Inflammatory macrophage (primary cell): ENCODE measurements around the gene ZSCAN29.

Source experiments
- DNase-seq, 2 donors: peaks; one replicate each; pipeline ENCODE4 v3.0.0-alpha.2; 2020 to 2022

ZSCAN29 gene

DNA sequence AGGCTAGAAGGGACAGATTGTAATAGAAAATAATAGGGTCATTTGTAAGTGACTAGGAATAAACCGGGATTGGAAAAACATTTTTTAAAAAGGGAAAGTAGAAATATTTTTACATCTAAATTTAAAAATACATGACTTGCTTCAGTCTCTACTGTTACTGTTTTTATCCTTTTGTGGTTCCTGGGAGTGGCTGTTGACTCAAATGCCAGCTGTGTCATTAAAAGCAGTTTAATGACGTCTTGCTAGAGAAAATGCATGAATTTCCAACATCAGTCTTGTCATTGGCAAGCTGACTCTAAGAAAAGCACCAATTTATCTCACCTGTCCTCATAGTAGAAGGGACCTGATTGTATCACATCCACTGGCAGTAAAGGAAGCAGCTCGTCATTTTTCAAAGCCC, 23.7 kb downstream of the ZSCAN29 start:
- DNase-seq, result no peak

DNA sequence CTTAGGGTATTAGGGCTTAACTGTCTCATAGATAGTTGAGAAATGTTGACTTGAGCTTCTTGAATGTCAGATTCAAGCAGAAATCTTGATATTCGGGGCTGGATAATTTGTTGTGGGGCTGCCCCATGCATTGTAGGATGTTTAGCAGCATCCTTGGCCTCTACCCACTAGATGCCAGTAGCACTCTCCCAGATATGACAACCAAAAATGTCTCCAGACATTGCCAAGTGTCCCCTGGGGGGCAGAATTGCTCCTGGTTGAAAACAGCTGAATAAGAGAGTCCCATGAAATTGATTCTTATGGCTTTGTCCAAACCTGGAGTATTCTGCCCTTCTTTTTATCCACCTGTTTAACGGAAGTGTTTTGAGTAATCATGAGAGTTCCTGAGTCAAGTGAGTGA, 24.5 kb downstream of the ZSCAN29 start:
- DNase-seq, result no peak

DNA sequence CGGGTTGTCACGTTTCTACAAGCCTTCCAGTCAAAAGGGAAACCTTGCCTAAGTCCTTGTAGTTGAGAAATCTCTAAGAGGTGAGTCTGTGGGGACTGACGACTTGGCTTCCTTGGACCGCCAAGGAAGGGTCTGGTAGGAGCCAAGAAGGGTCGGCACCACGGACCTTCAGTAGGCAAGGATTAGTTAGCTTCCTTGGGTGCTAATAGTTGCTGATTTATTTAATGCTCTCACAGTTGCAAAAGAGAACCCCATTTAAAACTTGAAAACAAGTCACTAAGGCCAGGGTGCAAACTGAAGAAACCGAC, 40.1 kb downstream of the ZSCAN29 start:
- no peak for DNase-seq

DNA sequence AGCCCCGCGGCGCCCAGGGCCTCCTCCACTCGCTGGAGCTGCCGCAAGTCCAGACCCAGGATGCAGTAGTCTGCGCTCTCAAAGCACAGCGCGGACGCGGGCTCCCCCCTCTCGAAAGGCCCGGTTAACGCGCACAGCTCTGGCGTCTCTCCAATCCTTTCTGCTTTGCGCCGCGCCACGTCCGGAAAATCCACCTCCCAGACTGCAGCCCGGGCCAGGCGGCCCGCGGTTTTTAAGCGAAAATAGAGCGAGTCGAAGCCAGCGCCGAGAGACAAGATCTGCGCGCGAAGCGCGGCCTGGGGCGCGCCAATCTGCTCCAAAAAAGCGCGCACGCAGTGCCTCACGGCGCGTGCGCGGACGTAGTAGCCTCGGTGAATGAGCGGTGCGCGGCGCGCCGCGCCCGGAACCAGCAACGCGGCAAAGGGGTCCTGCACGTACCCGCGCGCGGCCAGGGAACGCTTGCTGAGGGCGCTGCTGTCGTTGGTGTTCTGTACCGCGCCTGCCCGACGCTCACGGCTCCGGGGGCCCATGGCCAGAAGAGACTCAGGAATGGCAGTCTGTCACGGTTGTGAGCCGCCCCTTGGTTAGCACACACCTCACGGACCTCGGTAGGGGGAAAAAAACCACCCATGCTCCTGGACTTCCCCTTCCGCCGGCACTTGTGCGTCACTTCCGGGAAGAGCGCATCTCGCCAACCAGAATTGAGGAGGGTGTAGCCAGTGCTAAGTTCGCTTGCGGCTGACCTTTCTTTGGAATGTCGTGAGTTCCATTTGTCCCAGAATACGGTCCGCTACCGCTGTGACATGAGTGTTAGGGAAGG, 40.7 kb downstream of the ZSCAN29 start, which contains the start of gene LCMT2:
Gene LCMT2 (minus strand): TSS at position 614 of the 820 bp plus-strand sequence. CDS start 84 bp downstream, at position 530.
- peak; percentile 93 for DNase-seq

DNA sequence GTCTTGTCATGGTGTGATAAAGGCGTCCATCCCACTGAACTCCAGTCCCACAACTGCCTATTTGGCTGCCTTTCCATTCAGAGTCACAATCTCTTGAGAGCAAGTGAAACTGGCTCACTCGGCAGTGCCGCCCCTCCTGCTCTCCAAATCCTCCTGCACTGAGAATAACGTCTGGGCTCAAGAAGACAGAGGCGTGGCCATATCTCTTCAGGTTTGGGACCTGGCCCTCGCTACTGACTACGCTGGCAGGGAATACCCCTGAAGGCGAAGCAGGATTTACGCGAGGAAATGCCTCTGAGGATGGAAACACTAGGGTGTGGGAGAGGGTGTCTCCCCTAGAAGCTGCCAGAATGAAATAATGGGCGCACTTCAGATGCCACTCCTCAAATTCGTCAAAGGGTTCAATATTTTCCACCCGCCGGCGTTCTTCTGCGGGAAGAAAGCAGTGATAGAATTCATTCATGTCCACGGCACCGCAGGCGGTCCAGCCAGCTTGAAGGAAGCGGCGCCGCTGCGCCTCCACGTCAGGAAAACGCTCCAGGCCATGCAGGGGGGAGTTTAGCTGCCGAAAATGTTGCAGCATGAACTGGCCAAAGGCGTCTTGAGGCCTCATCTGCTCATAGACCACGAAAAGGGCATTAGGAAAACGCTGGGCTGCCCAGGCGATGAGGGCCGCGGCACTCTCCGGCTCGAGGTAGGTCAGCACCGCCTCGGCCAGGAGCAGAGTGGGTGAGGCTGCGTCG, 41.5 kb downstream of the ZSCAN29 start:
- DNase-seq, result peak in 1 of 2 donors; percentile 0

DNA sequence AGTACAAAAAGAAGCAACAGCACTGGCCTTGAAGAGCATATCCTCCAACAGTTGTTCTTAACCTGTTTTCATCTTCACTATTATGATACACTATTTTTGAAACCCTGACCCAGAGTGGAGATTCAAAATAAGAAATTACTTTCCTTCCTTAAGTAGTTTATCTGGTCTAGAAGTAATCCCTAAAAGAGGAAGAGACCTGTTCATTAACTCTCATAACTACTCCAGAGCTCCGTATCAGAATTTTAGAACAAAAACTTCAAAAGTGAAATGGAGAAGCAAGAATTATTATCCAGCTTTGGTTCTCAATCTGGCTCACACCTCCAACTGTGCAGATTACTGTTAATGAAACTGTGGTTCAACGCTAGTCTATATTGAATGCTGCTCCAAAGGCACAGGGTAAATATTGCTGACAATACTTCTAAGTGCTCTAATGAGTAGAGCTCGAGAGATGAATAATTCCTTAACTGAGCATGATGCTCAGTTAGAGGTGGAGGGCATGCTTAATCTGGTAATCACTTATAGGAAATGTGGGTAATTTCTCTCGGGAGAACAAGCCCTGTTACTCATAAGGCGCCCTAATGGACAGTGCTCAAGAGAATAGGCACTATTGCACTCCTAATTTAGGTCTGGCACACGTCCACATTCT, 45.7 kb downstream of the ZSCAN29 start:
- DNase-seq, result no peak

DNA sequence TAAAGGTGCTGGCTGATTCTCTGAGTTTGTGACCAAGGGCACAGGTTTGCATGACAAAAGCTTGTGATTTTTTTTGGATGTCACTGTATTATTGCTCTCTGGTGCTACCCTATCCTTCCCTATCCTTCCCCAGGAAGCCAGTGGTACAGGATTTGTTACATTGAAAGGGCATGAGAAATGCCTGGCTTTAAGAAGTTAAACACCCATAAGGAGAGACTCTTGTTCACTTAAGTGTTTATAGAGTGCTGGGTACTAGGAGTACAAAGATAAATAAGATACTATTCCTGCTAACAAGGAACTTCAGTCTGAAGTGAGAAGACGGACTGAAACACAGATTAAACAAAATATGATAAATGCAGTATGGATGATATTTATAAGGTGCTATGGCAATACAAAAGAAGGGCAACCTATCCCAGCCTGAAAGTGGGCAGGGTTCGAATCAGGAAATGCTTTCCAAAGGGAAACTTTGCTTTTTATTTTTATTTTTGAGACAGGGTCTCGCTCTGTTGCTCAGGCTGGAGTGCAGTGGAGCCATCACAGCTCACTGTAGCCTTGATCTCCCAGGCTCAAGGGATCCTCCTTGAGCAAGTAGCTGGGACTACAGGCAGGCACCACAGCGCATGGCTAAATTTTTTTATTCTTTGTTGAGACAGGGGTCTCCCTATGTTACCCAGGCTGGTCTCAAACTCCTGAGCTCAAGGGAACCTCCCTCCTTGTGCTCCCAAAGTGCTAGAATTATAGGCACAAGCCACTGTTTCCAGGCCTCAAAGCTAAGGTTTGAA, 51.7 kb downstream of the ZSCAN29 start:
- DNase-seq, result no peak

DNA sequence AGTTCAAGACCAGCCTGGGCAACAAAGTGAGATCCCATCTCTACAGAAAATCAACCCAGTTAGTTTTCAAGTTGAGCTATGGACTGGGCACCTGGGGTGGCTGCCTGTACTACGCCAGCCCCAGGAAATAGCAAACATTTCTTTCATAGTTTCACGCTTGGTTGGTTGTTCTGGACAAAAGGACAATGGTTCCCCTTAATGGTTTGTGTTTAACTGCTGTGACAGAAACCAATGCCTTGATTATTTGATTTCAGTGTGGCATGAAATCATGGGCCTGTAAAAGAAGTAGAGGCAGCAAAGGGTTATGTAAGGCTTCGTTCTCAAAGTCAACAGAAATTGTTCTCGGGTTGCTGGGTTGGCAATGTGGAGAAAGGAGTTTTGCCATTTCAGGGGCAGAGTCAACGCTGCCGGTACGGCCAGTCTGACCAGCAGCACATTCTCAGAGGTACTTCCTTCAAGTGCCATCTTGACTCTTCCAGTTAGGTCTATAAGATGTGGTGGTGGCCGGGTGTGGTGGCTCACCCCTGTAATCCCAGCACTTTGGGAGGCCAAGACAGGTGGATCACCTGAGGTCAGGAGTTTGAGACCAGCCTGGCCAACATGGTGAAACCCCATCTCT, 53.2 kb downstream of the ZSCAN29 start:
- no peak for DNase-seq

DNA sequence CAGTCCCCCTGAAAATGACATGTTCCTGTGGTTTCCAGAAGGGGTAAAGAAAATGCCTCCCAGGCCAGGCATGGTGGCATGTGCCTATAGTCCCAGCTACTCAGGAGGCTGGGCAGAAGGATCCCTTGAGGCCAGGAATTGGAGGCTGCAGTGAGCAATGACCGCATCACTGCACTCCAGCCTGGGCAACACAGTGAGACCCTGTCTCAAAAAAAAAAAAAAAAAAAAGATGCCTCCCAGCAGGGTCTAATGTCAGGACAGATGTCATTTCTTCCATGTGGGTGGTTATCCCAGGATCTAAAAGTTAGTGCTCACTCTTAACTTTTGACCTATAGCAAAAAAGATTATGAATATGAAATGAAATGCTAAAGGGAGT, 53.9 kb downstream of the ZSCAN29 start:
- DNase-seq, result no peak

DNA sequence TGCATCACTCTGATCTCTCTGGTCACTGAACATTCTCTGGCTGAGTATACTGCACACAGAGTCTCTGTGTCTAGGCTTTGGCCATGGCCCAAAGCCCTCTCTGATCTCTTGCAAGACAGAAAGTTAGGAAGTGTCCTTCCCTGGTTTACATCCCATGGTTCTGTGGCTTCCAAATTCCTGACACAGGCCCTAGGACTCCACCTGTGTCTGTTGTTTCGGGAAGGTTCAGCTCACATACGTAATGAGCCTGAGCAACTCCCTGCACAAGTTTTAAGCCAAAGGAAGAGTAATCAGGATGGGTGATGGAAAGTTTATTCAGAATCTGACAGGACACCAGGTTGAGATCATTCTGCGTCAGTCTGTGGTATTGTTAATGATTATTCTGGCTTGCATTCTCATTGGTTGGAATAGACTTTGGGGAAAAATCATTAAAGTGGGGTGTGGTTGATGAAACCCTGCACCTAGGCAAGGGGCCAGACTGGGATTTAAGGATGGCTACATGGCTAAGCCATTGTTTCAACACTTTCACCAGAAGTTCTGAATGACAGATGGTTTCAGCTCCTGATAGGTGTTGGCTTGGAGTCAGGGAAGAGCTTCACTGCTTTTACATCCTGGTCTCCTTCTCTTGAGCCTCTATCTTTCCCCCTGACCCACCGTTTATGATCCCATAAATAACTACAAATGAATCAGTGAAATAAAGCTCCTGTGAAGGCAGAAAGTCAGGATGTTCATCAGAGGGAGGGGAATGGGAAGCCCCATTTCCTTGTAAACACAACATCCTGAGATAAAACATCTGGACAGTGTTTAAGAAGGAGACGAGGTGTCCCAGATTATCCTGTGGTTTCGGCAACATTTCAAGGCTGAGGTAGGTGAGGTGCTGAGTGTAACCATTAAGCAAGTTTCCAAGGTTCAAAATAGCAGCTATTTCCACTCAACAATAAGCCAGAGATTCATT, 54.5 kb downstream of the ZSCAN29 start:
- DNase-seq, result no peak

DNA sequence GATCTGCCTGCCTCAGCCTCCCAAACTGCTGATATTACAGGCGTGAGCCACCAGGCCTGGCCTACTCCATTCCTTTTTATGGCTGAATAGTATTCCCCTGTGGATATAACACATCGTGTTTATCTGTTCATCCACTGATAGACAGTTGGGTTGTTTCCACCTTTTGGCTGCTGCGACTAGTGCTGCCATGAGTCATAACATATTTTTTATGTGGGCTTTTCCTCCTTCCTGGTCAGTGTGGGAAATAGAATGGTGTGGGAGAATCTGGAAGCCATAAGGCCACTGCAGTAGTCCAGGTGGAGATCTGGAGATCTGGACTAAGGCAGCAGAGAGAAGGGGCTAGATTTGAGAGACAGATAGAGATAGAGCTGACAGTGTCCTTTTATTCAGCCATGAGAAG, 56.7 kb downstream of the ZSCAN29 start:
- DNase-seq, result no peak

DNA sequence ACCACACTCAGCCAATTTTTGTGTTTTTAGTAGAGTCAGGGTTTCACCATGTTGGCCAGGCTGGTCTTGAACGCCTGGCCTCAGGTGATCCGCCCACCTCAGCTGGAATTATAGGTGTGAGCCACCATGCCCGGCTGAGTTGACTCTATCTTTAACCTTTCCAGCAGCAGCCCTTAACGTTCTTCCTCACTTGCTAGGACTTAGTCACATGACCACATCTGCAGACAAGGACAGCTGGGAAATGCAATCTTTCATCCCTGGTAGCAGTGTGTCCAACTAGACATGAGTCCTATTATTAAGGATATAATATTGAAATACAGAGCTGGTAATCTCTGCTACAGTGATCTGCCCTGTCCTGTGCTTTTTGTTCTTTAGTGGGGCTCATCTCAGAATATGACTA, 58.5 kb downstream of the ZSCAN29 start:
- DNase-seq, result no peak
